ENCODE results near the gene CDK4. TPM values are rescaled to one million over a fixed set of nuclear protein-coding genes. Genes with fewer than 3 reads are reported as not detected.

The CDK4 gene
- total RNA-seq = 218 and 227 TPM in 2 replicates

- intact Hi-C loops (cut with micrococcal nuclease) = loop anchor here (1.0 to 10.0 kb wide), 11 partner anchors 8 to 1825 kb away; partner anchors contain the start of genes BAZ2A, CTDSP2, EEF1AKMT3 and MBD6
- peaks cover 3% of the 10 kb centered on the region for H3K27me3 Mint-ChIP-seq (ENCODE audit: insufficient read depth)
- peaks cover 34% of the 10 kb centered on the region for H3K36me3 Mint-ChIP-seq (ENCODE audit: low read depth)
- peak; percentile 98 for DNase-seq (ENCODE audit: low spot score)
- peak within 1 kb of the TSS; percentile 94 for H3K4me3 Mint-ChIP-seq
- peak within 1 kb of the TSS; percentile 95 for H3K27ac Mint-ChIP-seq
- H3K9me3 Mint-ChIP-seq = no peaks in the 10 kb centered on the region
- H3K4me1 Mint-ChIP-seq (ENCODE audit: low read depth) = peaks cover 67% of the 10 kb centered on the region
Observed at GRCh38 chr12:57751788-57752667, at the start of gene CDK4. Gene CDK4, minus strand, starts transcription at chr12:57752310. Its CDS starts 593 bp downstream, at chr12:57751717.

GRCh38 chr12:57800965-57801364 is 48.9 kb upstream of the CDK4 start:
- intact Hi-C loops (cut with micrococcal nuclease) = no loop called here

GRCh38 chr12:57797933-57798332 is 45.8 kb upstream of the CDK4 start:
- intact Hi-C loops (cut with micrococcal nuclease) = no loop called here
- peaks cover 48% of the 10 kb centered on the region for H3K36me3 Mint-ChIP-seq (ENCODE audit: low read depth)
- no peaks in the 10 kb centered on the region for H3K9me3 Mint-ChIP-seq
- H3K4me1 Mint-ChIP-seq (ENCODE audit: low read depth) = peaks cover 9% of the 10 kb centered on the region
- no peak overlapping the region for H3K4me3 Mint-ChIP-seq
- no peak for DNase-seq (ENCODE audit: low spot score)
- H3K27ac Mint-ChIP-seq = no peak overlapping the region
- H3K27me3 Mint-ChIP-seq (ENCODE audit: insufficient read depth) = no peaks in the 10 kb centered on the region

More at GRCh38 chr12:57800965-57801364, 48.9 kb upstream of the CDK4 start:
- Mint-ChIP-seq H3K27me3 (ENCODE audit: insufficient read depth) (no peaks in the 10 kb centered on the region), H3K4me3 (no peak overlapping the region), H3K27ac (no peak overlapping the region), H3K4me1 (ENCODE audit: low read depth) (no peaks in the 10 kb centered on the region), H3K36me3 (ENCODE audit: low read depth) (peaks cover 31% of the 10 kb centered on the region), H3K9me3 (no peaks in the 10 kb centered on the region)
- DNase-seq (ENCODE audit: low spot score) = no peak

- no peak for DNase-seq (ENCODE audit: low spot score)
- Mint-ChIP-seq H3K27me3 (ENCODE audit: insufficient read depth) (no peaks in the 10 kb centered on the region), H3K27ac (no peak overlapping the region), H3K36me3 (ENCODE audit: low read depth) (peaks cover 47% of the 10 kb centered on the region), H3K4me3 (no peak overlapping the region), H3K4me1 (ENCODE audit: low read depth) (peaks cover 9% of the 10 kb centered on the region), H3K9me3 (no peaks in the 10 kb centered on the region)
- intact Hi-C loops (cut with micrococcal nuclease) = no loop called here
Observed at GRCh38 chr12:57796996-57797395, 44.9 kb upstream of the CDK4 start.

- Mint-ChIP-seq H3K4me1 (ENCODE audit: low read depth) (peaks cover 9% of the 10 kb centered on the region), H3K27me3 (ENCODE audit: insufficient read depth) (no peaks in the 10 kb centered on the region)
Observed at GRCh38 chr12:57795354-57795753, 43.2 kb upstream of the CDK4 start.

GRCh38 chr12:57793920-57794319 is 41.8 kb upstream of the CDK4 start:
- Mint-ChIP-seq H3K36me3 (ENCODE audit: low read depth) (peaks cover 37% of the 10 kb centered on the region), H3K27me3 (ENCODE audit: insufficient read depth) (no peaks in the 10 kb centered on the region), H3K4me1 (ENCODE audit: low read depth) (peaks cover 9% of the 10 kb centered on the region), H3K9me3 (no peaks in the 10 kb centered on the region), H3K27ac (no peak overlapping the region), H3K4me3 (no peak overlapping the region)
- intact Hi-C loops (cut with micrococcal nuclease) = no loop called here
- no peak for DNase-seq (ENCODE audit: low spot score)

More at GRCh38 chr12:57795354-57795753, 43.2 kb upstream of the CDK4 start:
- DNase-seq (ENCODE audit: low spot score) = no peak
- no peaks in the 10 kb centered on the region for H3K9me3 Mint-ChIP-seq
- peaks cover 42% of the 10 kb centered on the region for H3K36me3 Mint-ChIP-seq (ENCODE audit: low read depth)
- no peak overlapping the region for H3K27ac Mint-ChIP-seq
- H3K4me3 Mint-ChIP-seq = no peak overlapping the region
- intact Hi-C loops (cut with micrococcal nuclease) = no loop called here

GRCh38 chr12:57783861-57784260 is 31.8 kb upstream of the CDK4 start:
- peaks cover 44% of the 10 kb centered on the region for H3K4me1 Mint-ChIP-seq (ENCODE audit: low read depth)
- intact Hi-C loops (cut with micrococcal nuclease) = loop anchor here (2.0 kb wide), 1 partner anchor 63 kb away; the partner anchor contains the start of gene CTDSP2
- H3K4me3 Mint-ChIP-seq = peak overlapping the region; percentile 82

GRCh38 chr12:57783466-57783801 is 31.3 kb upstream of the CDK4 start:
- Mint-ChIP-seq H3K9me3 (no peaks in the 10 kb centered on the region), H3K4me3 (peak overlapping the region; percentile 98), H3K4me1 (ENCODE audit: low read depth) (peaks cover 44% of the 10 kb centered on the region), H3K27me3 (ENCODE audit: insufficient read depth) (no peaks in the 10 kb centered on the region), H3K36me3 (ENCODE audit: low read depth) (peaks cover 21% of the 10 kb centered on the region), H3K27ac (peak overlapping the region; percentile 98)
- DNase-seq (ENCODE audit: low spot score) = no peak
- intact Hi-C loops (cut with micrococcal nuclease) = loop anchor here (2.0 kb wide), 1 partner anchor 63 kb away; the partner anchor contains the start of gene CTDSP2

More at GRCh38 chr12:57783861-57784260, 31.8 kb upstream of the CDK4 start:
- no peaks in the 10 kb centered on the region for H3K27me3 Mint-ChIP-seq (ENCODE audit: insufficient read depth)
- no peak for DNase-seq (ENCODE audit: low spot score)
- no peaks in the 10 kb centered on the region for H3K9me3 Mint-ChIP-seq
- peaks cover 24% of the 10 kb centered on the region for H3K36me3 Mint-ChIP-seq (ENCODE audit: low read depth)
- peak overlapping the region; percentile 61 for H3K27ac Mint-ChIP-seq

- DNase-seq (ENCODE audit: low spot score) = peak; percentile 93
- Mint-ChIP-seq H3K27ac (peak within 1 kb of the TSS; percentile 98), H3K9me3 (no peaks in the 10 kb centered on the region), H3K4me1 (ENCODE audit: low read depth) (peaks cover 44% of the 10 kb centered on the region), H3K27me3 (ENCODE audit: insufficient read depth) (no peaks in the 10 kb centered on the region), H3K4me3 (peak within 1 kb of the TSS; percentile 98), H3K36me3 (ENCODE audit: low read depth) (peaks cover 21% of the 10 kb centered on the region)
- intact Hi-C loops (cut with micrococcal nuclease) = loop anchor here (1.0 to 2.0 kb wide), 5 partner anchors 11 to 122 kb away; partner anchors contain the start of genes CDK4, CTDSP2, EEF1AKMT3 and METTL1
Observed at GRCh38 chr12:57782608-57783465, 30.7 kb upstream of the CDK4 start, which contains the start of gene TSFM. Gene TSFM, plus strand, starts transcription at chr12:57782787. Its CDS starts 15 bp downstream, at chr12:57782802.

- Mint-ChIP-seq H3K27ac (peak overlapping the region; percentile 98), H3K9me3 (no peaks in the 10 kb centered on the region), H3K36me3 (ENCODE audit: low read depth) (peaks cover 15% of the 10 kb centered on the region), H3K4me1 (ENCODE audit: low read depth) (peaks cover 44% of the 10 kb centered on the region), H3K4me3 (peak overlapping the region; percentile 98), H3K27me3 (ENCODE audit: insufficient read depth) (no peaks in the 10 kb centered on the region)
- no peak for DNase-seq (ENCODE audit: low spot score)
- intact Hi-C loops (cut with micrococcal nuclease) = loop anchor here (1.0 to 2.0 kb wide), 5 partner anchors 10 to 123 kb away; partner anchors contain the start of genes CDK4, CTDSP2, EEF1AKMT3 and METTL1
Observed at GRCh38 chr12:57782243-57782607, 30.1 kb upstream of the CDK4 start.

- H3K36me3 Mint-ChIP-seq (ENCODE audit: low read depth) = peaks cover 13% of the 10 kb centered on the region
- H3K4me1 Mint-ChIP-seq (ENCODE audit: low read depth) = peaks cover 44% of the 10 kb centered on the region
- H3K9me3 Mint-ChIP-seq = no peaks in the 10 kb centered on the region
- peak overlapping the region; percentile 63 for H3K27ac Mint-ChIP-seq
- H3K4me3 Mint-ChIP-seq = no peak overlapping the region
- no peaks in the 10 kb centered on the region for H3K27me3 Mint-ChIP-seq (ENCODE audit: insufficient read depth)
- intact Hi-C loops (cut with micrococcal nuclease) = loop anchor here (1.0 to 2.0 kb wide), 5 partner anchors 10 to 124 kb away; partner anchors contain the start of genes CDK4, CTDSP2, EEF1AKMT3 and METTL1
- DNase-seq (ENCODE audit: low spot score) = no peak
Observed at GRCh38 chr12:57781801-57782200, 29.7 kb upstream of the CDK4 start.

- H3K36me3 Mint-ChIP-seq (ENCODE audit: low read depth) = peaks cover 10% of the 10 kb centered on the region
- intact Hi-C loops (cut with micrococcal nuclease) = no loop called here
- no peak overlapping the region for H3K4me3 Mint-ChIP-seq
- no peak for DNase-seq (ENCODE audit: low spot score)
- H3K4me1 Mint-ChIP-seq (ENCODE audit: low read depth) = peaks cover 44% of the 10 kb centered on the region
- H3K9me3 Mint-ChIP-seq = no peaks in the 10 kb centered on the region
- peak overlapping the region; percentile 63 for H3K27ac Mint-ChIP-seq
- H3K27me3 Mint-ChIP-seq (ENCODE audit: insufficient read depth) = no peaks in the 10 kb centered on the region
Observed at GRCh38 chr12:57781244-57781643, 29.1 kb upstream of the CDK4 start.
